Measurements from ENCODE around the gene ABCB1.

DNA sequence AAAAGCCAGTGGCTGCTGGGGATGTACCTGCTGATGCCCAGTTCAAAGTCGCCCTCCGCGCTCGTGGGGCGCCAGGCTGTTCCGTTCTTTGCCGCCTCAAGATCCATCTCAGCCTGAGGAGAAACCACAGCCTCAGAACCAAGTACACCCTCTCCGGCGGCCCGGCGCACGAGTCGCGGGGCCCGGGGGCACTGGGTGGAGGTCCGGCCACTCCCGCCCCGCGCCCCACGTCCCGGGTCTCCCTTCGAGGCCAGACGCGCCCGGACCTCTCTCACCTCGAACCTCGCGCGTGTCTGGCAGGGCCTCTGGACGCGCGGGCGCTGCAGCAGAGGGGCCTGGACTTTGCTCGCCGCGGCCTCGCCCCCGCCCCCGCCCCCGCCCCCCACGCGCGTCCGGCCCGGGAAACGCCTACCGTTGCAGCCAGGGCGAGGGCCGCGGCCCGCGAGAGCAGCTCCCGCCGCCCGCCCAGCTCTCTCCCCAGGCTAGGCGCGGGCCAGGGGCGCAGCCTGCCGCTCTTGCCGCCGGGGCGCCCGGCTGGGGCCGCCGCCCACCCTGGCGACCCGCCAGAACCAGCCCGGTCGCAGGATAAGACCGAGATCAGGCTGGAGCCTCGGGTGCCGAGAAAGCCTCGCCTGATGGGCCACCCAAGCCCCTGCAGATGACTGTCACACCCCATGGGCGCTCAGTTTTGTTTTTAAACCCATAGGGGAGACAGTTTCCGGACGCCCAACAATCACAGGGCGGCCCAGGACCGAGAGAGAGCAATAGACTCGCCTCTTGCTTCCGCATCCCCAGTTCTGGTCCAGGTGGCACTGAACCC lies 125.1 kb downstream of the ABCB1 start, which contains the start of gene ABCB4:
- TF ChIP-seq EZH2 (IDR thresholded peaks at IDR 0.05) = no peak
- TF ChIP-seq POLR2AphosphoS5 (IDR thresholded peaks at IDR 0.05; ENCODE audit: borderline replicate concordance, low read depth, low read length) = no peak

Measured in SK-N-MC (cell line).